Neural progenitor cell (in vitro differentiated cells): ENCODE measurements around the gene AKAP6. TPM values are rescaled to one million over a fixed set of nuclear protein-coding genes. Genes with fewer than 3 reads are reported as not detected.

Experiments
- DNase-seq: peaks from one replicate; pipeline ENCODE4 v3.0.0-alpha.2; 2016; ENCODE audit warnings: low spot score
- H2AFZ ChIP-seq: fragments of 200-600 bp; sonication (generic); replicated peaks from 2 replicates; pipeline ENCODE4 v1.6.1; 2016; ENCODE audit warnings: antibody characterized with exemption
- H3F3A ChIP-seq: fragments of 200-600 bp; sonication (generic); 2 replicates; pipeline ENCODE4 v1.6.1; 2016; ENCODE audit warnings: antibody characterized with exemption, low read depth
- H3K27ac ChIP-seq: fragments of 200-600 bp; sonication (generic); 2 replicates; pipeline ENCODE4 v1.5.1; 2016; ENCODE audit warnings: mild to moderate bottlenecking
- H3K27me3 ChIP-seq: fragments of 200-600 bp; sonication (generic); 2 replicates; pipeline ENCODE4 v1.6.1; 2016; ENCODE audit warnings: mild to moderate bottlenecking, moderate library complexity
- H3K36me3 ChIP-seq: fragments of 200-600 bp; sonication (generic); 2 replicates; pipeline ENCODE4 v1.5.1; 2016
- H3K4me1 ChIP-seq: fragments of 200-600 bp; sonication (generic); 2 replicates; pipeline ENCODE4 v1.6.1; 2016; ENCODE audit warnings: mixed run types
- H3K4me2 ChIP-seq: fragments of 200-600 bp; sonication (generic); 2 replicates; pipeline ENCODE4 v1.6.1; 2016
- H3K4me3 ChIP-seq: fragments of 200-600 bp; sonication (generic); 2 replicates; pipeline ENCODE4 v1.5.1; 2016
- H3K79me2 ChIP-seq: fragments of 200-600 bp; sonication (generic); 2 replicates; pipeline ENCODE4 v1.6.1; 2016; ENCODE audit warnings: low read depth
- H3K9ac ChIP-seq: fragments of 200-600 bp; sonication (generic); 2 replicates; pipeline ENCODE4 v1.6.1; 2016
- H3K9me3 ChIP-seq: fragments of 200-600 bp; sonication (generic); 2 replicates; pipeline ENCODE4 v1.5.1; 2016; ENCODE audit warnings: low read depth
- H4K20me1 ChIP-seq: fragments of 200-600 bp; sonication (generic); 2 replicates; pipeline ENCODE4 v1.6.1; 2016; ENCODE audit warnings: low read depth
- H3K27ac Mint-ChIP-seq: 3 replicates; pipeline ENCODE4 v1.8.0; 2021; ENCODE audit warnings: mixed read lengths
- H3K27me3 Mint-ChIP-seq: 2 replicates; pipeline ENCODE4 v1.8.0; 2022; ENCODE audit warnings: low read depth, mild to moderate bottlenecking, inconsistent platforms, moderate library complexity, mixed read lengths; ENCODE audit not compliant: insufficient read depth
- H3K36me3 Mint-ChIP-seq: 3 replicates; pipeline ENCODE4 v1.8.0; 2021; ENCODE audit warnings: mixed read lengths
- H3K4me1 Mint-ChIP-seq: 3 replicates; pipeline ENCODE4 v1.8.0; 2021; ENCODE audit warnings: mixed read lengths
- H3K4me3 Mint-ChIP-seq: 3 replicates; pipeline ENCODE4 v1.8.0; 2021; ENCODE audit warnings: mild to moderate bottlenecking, moderate library complexity, mixed read lengths
- H3K9me3 Mint-ChIP-seq: 3 replicates; pipeline ENCODE4 v1.8.0; 2020; ENCODE audit warnings: mixed read lengths
- CTCF ChIP-seq: fragments of 200-600 bp; sonication (generic); IDR thresholded peaks from 2 replicates; pipeline ENCODE4 v1.5.1; 2017; ENCODE audit warnings: antibody characterized with exemption, mild to moderate bottlenecking
- EZH2 ChIP-seq: fragments of 200-600 bp; sonication (generic); IDR thresholded peaks from 2 replicates; pipeline ENCODE4 v1.6.1; 2017; ENCODE audit warnings: antibody characterized with exemption, mild to moderate bottlenecking, moderate library complexity
- EZH2phosphoT487 ChIP-seq: fragments of 200-600 bp; sonication (generic); IDR thresholded peaks from 2 replicates; pipeline ENCODE4 v1.6.1; 2017; ENCODE audit warnings: antibody characterized with exemption
- total RNA-seq: library from RNA; depleted of rRNA; stranded (reverse); fragments of >200 nt; gene quantifications from 2 replicates; pipeline ENCODE4 v1.2.3, GENCODE V29; 2015; ENCODE audit warnings: low replicate concordance

Gene AKAP6
- total RNA-seq, 1 donor from 2014 or later: 3.7 TPM

GRCh38 chr14:32374155-32374554, 45.1 kb downstream of the AKAP6 start:
- no peak overlapping the region for H3K4me3 ChIP-seq
- H3K27me3 ChIP-seq: no peaks in the 10 kb centered on the region
- no peaks in the 10 kb centered on the region for H3F3A ChIP-seq
- no peaks in the 10 kb centered on the region for H3K9me3 Mint-ChIP-seq
- no peaks in the 10 kb centered on the region for H3K36me3 Mint-ChIP-seq
- H3K9me3 ChIP-seq: no peaks in the 10 kb centered on the region
- H4K20me1 ChIP-seq: no peaks in the 10 kb centered on the region
- no peak for DNase-seq
- peaks cover 3% of the 10 kb centered on the region for H3K27me3 Mint-ChIP-seq
- no peak overlapping the region for H3K27ac Mint-ChIP-seq
- no peak overlapping the region for H3K4me3 Mint-ChIP-seq
- H3K4me1 Mint-ChIP-seq: peaks cover 36% of the 10 kb centered on the region
- no peaks in the 10 kb centered on the region for H3K79me2 ChIP-seq
- no peak overlapping the region for H3K27ac ChIP-seq
- H2AFZ ChIP-seq: no peak overlapping the region
- no peak for TF ChIP-seq EZH2
- TF ChIP-seq CTCF: no peak
- TF ChIP-seq EZH2phosphoT487: no peak
- H3K4me2 ChIP-seq: no peak overlapping the region
- peaks cover 6% of the 10 kb centered on the region for H3K4me1 ChIP-seq
- H3K36me3 ChIP-seq: no peaks in the 10 kb centered on the region
- H3K9ac ChIP-seq: no peak overlapping the region

DNA sequence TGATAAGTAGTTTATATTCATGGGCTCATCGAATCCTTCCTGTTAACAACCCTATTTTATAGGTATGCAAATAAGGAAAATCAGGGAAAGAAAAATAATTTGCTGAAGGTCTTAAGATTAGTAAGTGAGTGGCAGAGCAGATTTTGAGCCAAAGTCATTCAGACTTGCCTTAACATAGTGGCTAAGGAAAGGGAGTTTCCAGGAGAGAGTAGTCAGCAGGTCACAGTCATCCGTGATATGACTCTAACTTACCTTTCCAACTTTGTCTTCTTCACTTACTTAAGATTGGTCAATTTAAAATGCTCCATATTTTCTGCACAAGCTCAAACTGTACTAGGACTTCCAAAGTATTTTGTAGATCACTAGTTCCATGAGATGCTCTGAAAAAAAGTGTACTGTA, 46.6 kb downstream of the AKAP6 start:
- Histone ChIP-seq H4K20me1 (no peaks in the 10 kb centered on the region), H3K36me3 (no peaks in the 10 kb centered on the region), H3K27me3 (no peaks in the 10 kb centered on the region), H3K4me3 (no peak overlapping the region), H2AFZ (no peak overlapping the region), H3K27ac (no peak overlapping the region), H3K4me2 (no peak overlapping the region), H3F3A (no peaks in the 10 kb centered on the region), H3K79me2 (no peaks in the 10 kb centered on the region), H3K9ac (no peak overlapping the region), H3K9me3 (no peaks in the 10 kb centered on the region), H3K4me1 (no peaks in the 10 kb centered on the region)
- peaks cover 3% of the 10 kb centered on the region for H3K27me3 Mint-ChIP-seq
- no peak overlapping the region for H3K4me3 Mint-ChIP-seq
- no peak for TF ChIP-seq CTCF
- no peak for TF ChIP-seq EZH2
- TF ChIP-seq EZH2phosphoT487: no peak
- no peak overlapping the region for H3K27ac Mint-ChIP-seq
- no peak for DNase-seq
- no peaks in the 10 kb centered on the region for H3K9me3 Mint-ChIP-seq
- peaks cover 40% of the 10 kb centered on the region for H3K4me1 Mint-ChIP-seq
- no peaks in the 10 kb centered on the region for H3K36me3 Mint-ChIP-seq

- Histone ChIP-seq H3K9ac (no peak overlapping the region), H3K27me3 (no peaks in the 10 kb centered on the region), H2AFZ (no peak overlapping the region), H3K36me3 (no peaks in the 10 kb centered on the region), H3K4me3 (no peak overlapping the region), H3K79me2 (no peaks in the 10 kb centered on the region), H3K9me3 (no peaks in the 10 kb centered on the region), H3K4me1 (no peaks in the 10 kb centered on the region), H3K27ac (no peak overlapping the region), H3K4me2 (no peak overlapping the region), H3F3A (no peaks in the 10 kb centered on the region), H4K20me1 (no peaks in the 10 kb centered on the region)
- peaks cover 38% of the 10 kb centered on the region for H3K4me1 Mint-ChIP-seq
- no peaks in the 10 kb centered on the region for H3K36me3 Mint-ChIP-seq
- no peak overlapping the region for H3K4me3 Mint-ChIP-seq
- no peaks in the 10 kb centered on the region for H3K9me3 Mint-ChIP-seq
- DNase-seq: no peak
- H3K27ac Mint-ChIP-seq: peak overlapping the region; percentile 1
- no peak for TF ChIP-seq EZH2
- no peak for TF ChIP-seq CTCF
- no peak for TF ChIP-seq EZH2phosphoT487
- no peaks in the 10 kb centered on the region for H3K27me3 Mint-ChIP-seq
These were observed 48.0 kb downstream of the AKAP6 start for GRCh38 chr14:32377046-32377646.
